Forelimb muscle (tissue), 1 donor: ENCODE results near the gene ATG7. TPM values are rescaled to one million over a fixed set of nuclear protein-coding genes. Genes with fewer than 3 reads are reported as not detected.
A peak's percentile ranks its signal among the peaks of the same experiment; 100 is the strongest.
"Not testable (repeated sequence)": the region's sequence is repeated elsewhere in the genome, so short reads cannot be mapped to it uniquely, and the experiment has no call there.

Source experiments
- DNase-seq: peaks from one replicate; pipeline ENCODE4 v3.0.0-alpha.2; 2013; ENCODE audit warnings: low read depth
- polyA plus RNA-seq: library from polyadenylated mRNA; unstranded; fragments of 120-200 nt; gene quantifications from one replicate; pipeline ENCODE4 v1.2.1, GENCODE V29; 2013; ENCODE audit not compliant: insufficient read length

ATG7 gene
- polyA plus RNA-seq, 1 donor: 11.7 TPM

DNA sequence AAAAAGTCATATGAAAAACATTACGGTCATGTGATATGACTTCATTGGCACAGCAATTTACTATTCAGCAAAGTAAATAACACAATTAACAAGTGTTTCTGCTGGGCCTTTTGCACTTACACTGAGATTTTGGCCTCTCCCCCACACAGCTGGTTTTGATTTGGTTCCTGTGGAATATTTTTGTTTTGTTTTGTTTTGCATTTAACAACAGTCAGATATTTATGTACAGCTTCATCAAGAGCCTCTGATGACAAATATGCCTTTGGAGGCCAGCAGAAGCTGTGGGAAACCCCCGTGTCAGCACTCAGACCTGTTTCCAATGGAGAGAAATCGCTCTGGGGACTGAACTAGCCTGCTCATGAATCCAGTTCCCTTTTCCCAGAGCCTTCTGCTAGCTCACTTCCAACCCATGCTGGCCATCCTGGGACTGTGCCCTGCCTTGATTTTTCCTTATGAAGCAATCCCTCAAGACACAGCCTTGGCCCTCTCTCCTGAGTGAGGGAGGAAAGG lies 161.9 kb downstream of the ATG7 start:
- peak; percentile 86 for DNase-seq

DNA sequence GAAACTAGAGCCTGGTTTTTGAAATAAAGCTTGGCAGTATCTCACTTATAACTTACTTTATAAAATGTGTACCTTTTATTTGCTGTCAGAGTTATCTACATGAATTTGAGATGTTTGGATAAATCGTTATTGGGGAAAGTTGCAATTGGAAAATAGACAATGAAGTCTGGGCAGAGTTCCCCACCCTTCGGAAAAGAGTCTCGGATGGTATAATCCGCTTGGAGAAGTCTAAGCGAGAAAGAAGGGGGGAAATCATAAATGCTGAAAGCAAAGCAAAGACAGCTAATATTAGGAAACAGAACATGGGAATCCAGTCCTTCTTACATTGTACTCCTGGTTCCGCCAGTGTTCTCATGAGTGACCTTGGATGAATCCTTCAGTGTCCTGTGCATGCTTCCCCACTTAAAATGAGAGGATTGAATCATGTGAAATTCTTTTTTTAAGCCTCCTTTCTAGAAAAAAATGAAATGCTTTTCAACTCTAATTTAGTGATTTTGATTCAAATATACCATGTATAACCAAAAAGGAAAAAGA lies 162.4 kb downstream of the ATG7 start:
- peak; percentile 36 for DNase-seq

DNA sequence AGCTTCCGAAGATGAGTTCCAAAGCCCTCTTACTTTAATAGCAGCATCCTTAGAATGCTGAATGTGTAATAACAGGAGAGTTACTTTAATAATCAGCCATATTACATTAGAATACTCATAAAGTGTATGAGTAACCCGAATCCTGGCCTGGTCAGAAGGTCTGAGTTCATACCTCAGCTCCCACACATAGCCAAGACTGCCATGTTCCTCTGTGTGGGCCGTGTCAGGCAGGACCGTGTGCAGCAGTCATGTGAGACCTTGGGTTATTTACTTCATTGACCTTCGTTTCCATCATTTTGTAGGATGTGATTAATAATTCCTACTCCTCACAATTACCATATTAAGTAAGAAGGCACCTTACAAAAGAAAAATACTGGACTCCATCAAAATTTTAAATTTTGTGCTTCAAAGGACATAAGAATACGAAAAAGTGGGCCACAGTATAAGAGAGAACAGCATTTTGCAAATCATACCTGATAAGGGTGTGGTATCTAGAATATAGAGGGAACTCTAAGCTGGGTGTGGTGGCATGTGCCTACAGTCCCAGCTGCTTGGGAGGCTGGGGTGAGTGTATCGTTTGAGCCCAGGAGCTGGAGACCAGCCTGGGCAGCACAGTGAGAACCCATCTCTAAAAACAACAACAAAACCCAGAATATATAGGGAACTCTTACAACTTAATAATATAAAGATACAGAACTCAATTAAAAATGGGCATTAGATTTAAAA lies 163.4 kb downstream of the ATG7 start:
- DNase-seq: no peak

DNA sequence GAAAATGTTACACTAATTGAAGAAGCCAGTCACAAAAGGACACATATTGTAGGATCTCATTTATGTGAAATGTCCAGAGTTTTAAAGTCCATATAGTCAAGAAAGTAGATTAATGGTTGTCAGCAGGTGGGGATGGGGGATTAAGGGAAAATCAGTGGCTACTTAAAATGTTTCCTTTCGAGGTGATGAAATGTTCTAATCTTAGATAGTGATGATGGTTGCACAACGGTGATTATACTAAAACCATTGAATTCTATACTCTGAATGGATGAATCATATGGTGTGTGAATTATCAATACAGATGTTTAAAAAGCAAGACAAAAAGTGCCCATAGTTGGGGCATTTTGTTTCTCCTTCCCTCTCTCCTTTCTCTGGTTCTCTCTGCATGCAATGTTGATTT lies 164.6 kb downstream of the ATG7 start:
- no peak for DNase-seq

- DNase-seq: no peak
Measured at GRCh38 chr3:11437506-11437905, 165.3 kb downstream of the ATG7 start.

DNA sequence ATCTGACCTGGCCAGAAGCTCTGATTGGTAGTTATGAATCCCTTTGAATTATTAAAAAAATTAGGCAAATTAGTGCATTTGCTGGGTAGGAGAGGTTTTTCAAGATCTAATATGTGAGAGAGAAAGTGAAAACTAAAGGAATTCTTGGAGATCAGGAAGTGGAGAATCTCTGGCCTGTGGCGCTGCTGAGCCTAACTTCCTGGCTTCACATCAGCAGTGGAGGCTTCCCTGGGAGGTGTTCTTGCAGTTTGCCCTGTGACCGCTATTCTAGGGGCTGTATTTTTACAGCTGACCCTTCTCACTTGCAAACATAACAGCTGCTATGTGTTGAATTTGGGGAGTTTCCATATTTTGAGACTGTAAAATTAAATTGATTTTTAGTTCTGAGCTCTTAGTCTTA lies 166.4 kb downstream of the ATG7 start:
- no peak for DNase-seq

DNA sequence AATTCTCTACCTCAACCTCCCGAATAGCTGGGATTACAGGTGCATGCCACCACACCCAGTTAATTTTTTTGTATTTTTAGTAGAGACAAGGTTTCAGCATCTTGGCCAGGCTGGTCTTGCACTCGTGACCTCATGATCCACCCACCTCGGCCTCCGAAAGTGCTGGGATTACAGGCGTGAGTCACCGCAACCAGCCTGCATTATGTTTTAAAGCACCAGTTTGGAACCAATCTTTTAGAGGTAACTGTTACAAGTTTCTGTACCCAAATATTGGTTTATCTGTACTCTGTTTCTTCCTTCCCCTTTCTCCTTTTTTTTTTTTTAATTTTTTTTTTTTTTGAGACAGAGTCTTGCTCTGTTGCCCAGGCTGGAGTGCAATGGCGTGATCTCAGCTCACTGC lies 169.1 kb downstream of the ATG7 start:
- not testable (repeated sequence) for DNase-seq

DNA sequence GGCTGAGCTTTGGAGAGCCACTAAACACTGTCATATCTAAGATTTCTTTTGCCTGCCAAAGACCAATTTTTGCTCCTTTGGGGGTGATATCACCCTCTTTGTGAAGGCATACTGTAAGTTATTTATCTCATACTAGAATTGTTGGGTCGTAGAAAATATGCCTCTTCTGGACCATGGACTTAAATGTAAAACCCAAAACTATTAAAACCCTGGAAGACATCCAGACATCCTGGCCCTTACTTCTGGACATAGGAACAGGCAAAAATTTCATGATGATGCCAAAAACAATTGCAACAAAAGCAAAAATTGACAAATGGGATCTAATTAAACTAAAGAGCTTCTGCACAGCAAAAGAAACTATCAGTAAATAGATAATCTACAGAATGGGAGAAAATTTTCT lies 172.2 kb downstream of the ATG7 start:
- no peak for DNase-seq

DNA sequence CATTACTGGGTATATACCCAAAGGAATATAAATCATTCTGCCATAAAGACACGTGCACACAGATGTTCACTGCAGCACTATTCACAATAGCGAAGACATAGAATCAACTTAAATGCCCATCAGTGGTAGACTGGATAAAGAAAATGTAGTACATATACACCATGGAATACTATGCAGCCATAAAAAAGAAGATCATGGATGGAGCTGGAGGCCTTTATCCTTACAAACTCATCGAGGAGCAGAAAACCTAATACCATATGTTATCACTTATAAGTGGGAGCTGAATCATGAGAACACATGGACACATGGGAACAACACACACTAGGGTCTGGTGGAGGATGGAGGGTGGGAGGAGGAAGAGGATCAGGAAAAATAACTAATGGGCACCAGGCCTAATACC lies 173.0 kb downstream of the ATG7 start:
- not testable (repeated sequence) for DNase-seq

- DNase-seq: peak; percentile 63
Measured at GRCh38 chr3:11445883-11446282, 173.7 kb downstream of the ATG7 start.

- no peak for DNase-seq
Measured at GRCh38 chr3:11447584-11448200, 175.5 kb downstream of the ATG7 start.

DNA sequence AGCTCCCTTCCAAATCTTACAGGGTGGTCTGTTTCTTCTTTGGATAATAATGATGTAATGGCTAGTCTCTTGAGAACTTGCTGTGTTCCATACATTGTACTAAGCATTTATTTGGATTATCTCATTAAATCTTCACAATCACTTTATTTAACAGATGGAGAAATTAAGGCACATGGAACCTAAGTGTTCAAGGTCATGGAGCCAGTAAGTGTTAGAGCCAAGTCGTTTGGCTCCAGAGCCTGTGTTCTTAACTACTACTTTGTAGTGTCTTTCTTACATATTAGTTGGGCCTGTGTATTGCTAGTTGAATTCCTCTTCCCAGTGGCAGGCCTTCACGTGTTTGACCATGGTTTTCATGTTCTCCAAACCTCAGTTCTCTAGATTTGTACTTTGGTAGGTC lies 177.8 kb downstream of the ATG7 start:
- DNase-seq: no peak

DNA sequence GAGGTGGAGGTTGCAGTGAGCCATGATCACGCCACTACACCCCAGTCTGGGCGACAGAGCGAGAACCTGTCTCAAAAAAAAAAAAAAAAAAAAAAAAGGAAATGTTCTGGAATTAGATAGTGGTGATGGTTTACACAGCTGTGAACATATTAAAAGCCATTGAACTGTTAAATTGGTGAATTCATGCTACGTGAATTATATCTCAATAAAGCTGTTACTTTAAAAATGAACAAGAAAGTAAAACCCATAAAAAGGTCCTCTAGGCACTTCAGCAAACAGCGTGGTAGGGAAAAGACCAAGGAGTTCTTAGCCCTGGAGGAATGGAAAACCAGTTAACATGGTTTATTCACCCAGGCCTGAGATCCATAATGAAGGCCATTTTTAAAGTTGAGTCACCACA lies 180.1 kb downstream of the ATG7 start:
- DNase-seq: no peak

DNA sequence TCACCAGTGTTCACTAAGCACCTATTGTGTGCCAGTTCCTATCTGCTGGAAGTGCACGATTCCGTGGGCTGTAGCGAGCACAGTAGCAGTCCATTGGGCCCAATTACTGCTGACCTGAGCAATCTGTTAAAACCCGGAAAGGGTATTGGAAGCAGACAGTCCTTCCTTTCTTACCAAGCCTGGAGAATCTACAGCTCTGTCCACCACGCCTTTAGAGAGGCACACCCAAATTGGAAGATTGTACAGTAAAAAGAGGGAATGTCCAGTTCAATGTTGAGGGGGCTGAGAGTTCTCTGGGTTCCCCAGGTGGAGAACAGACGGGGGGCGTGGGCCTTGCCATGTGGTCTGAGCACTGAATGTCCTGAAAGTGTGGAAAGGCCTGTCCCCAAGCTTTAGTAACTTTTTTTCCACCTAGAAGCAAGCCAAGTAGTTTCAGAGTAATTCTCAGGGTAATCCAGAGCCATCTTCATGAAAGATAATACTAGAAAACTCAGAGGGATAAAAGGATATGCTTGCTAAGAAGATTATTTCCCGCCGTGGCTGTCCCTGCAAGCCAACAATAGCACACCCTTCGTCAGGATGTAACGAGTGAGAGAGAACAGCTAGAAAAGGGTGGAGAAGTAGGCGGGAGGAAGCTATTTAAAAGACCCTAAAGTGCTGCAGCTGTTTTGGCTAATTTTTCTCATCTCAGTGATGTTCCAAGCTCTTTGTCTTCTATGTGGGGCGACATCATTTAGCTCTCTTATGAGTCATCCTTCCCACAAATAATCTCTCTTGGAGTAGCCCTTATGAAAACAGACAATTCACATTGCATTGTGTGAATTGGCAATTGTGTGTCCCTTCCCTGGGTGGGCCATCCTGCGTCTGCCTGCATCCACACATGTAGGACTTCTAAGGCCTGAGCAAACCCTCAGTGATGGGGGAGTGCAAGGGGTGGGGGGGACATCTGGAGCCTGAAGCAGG lies 181.0 kb downstream of the ATG7 start:
- DNase-seq: peak; percentile 83

- no peak for DNase-seq
Measured at GRCh38 chr3:11455956-11456355, 183.8 kb downstream of the ATG7 start.

GRCh38 chr3:11457135-11457534 lies 184.9 kb downstream of the ATG7 start:
- DNase-seq: no peak

- no peak for DNase-seq
Measured at GRCh38 chr3:11459186-11459824, 187.1 kb downstream of the ATG7 start.

GRCh38 chr3:11461226-11461625 lies 189.0 kb downstream of the ATG7 start:
- no peak for DNase-seq

GRCh38 chr3:11462673-11463072 lies 190.5 kb downstream of the ATG7 start:
- not testable (repeated sequence) for DNase-seq

GRCh38 chr3:11463591-11463990 lies 191.4 kb downstream of the ATG7 start:
- no peak for DNase-seq

- DNase-seq: no peak
Measured at GRCh38 chr3:11464356-11464755, 192.2 kb downstream of the ATG7 start.
